Sigmoid colon (tissue), 7 donors: ENCODE data around the gene FIP1L1. TPM values are rescaled to one million over a fixed set of nuclear protein-coding genes. Genes with fewer than 3 reads are reported as not detected.
"Not testable (repeated sequence)": the region's sequence is repeated elsewhere in the genome, so short reads cannot be mapped to it uniquely, and the experiment has no call there.

ENCODE experiments used
- DNase-seq: peaks from one replicate; pipeline ENCODE4 v3.0.0-alpha.2; 2019
- H3K27ac ChIP-seq, 4 donors: fragments of 200-600 bp; sonication (generic); one replicate each; pipeline ENCODE4 v1.5.1; 2016 to 2019; ENCODE audit warnings: mild to moderate bottlenecking in 1 of 4
- H3K27me3 ChIP-seq, 3 donors: fragments of 200-600 bp; sonication (generic); one replicate each; pipeline ENCODE4 v1.5.1; 2019; ENCODE audit warnings: mild to moderate bottlenecking in 1 of 3
- H3K36me3 ChIP-seq, 4 donors: fragments of 200-600 bp; sonication (generic); one replicate each; pipeline ENCODE4 v1.5.1; 2016 to 2019
- H3K4me1 ChIP-seq, 4 donors: fragments of 200-600 bp; sonication (generic); one replicate each; pipeline ENCODE4 v1.5.1; 2017 to 2019
- H3K4me3 ChIP-seq, 4 donors: fragments of 200-600 bp; sonication (generic); one replicate each; pipeline ENCODE4 v1.5.1; 2017 to 2019; ENCODE audit warnings: mild to moderate bottlenecking in 2 of 4, moderate library complexity in 1 of 4
- H3K9me3 ChIP-seq, 4 donors: fragments of 200-600 bp in 3 of 4; sonication (generic) in 3 of 4; one replicate each; pipeline versions ENCODE4 v1.5.1 to v1.6.1; 2013 to 2019
- EP300 ChIP-seq, 4 donors: sonication (generic); formaldehyde crosslinking; IDR thresholded peaks; one replicate each; pipeline ENCODE4 v1.6.1; 2017; ENCODE audit warnings: antibody characterized with exemption in 4 of 4
- POLR2A ChIP-seq, 2 donors: fragments of 450-650 bp; IDR thresholded peaks; one replicate each; pipeline ENCODE4 v1.6.1; 2016; ENCODE audit warnings: antibody characterized with exemption in 2 of 2, mild to moderate bottlenecking in 2 of 2, moderate library complexity in 2 of 2
- POLR2AphosphoS5 ChIP-seq, 4 donors: sonication (generic); formaldehyde crosslinking; IDR thresholded peaks; one replicate each; pipeline ENCODE4 v1.6.1; 2017; ENCODE audit warnings: antibody characterized with exemption in 4 of 4
- WGBS, 2 donors: extraction: QIAGEN DNeasy Blood & Tissue Kit; methylation state at CpG; one replicate each; pipeline ENCODE4 v1.1.7; 2013; 5-methylcytosine and 5-hydroxymethylcytosine counted together
- intact Hi-C: fragments of 100-400 bp; cut with DNase I; formaldehyde crosslinking; loops from one replicate; pipeline ENCODE4 v1.15.1; 2023
- polyA plus RNA-seq, 3 donors: library from polyadenylated mRNA; stranded (reverse); fragments of 200-250 nt; gene quantifications; one replicate each; pipeline ENCODE4 v1.2.3, GENCODE V29; 2013
- total RNA-seq, 4 donors: library from RNA; depleted of rRNA; stranded (reverse); fragments of >200 nt; gene quantifications; one replicate each; pipeline ENCODE4 v1.1.0, GENCODE V29; 2016
- TF ChIP-seq, protein P1 (sequence below), 4 experiments: fragments of 450-650 bp in 3 of 4; fragments of 200-600 bp in 1 of 4; IDR thresholded peaks; one replicate each; pipeline ENCODE4 v1.5.1; 2016 to 2019; ENCODE audit warnings: antibody characterized with exemption in 4 of 4, mild to moderate bottlenecking in 3 of 4, moderate library complexity in 2 of 4
- donor health status: healthy with polysubstance abuse.
- donor health status: Bipolar disorder and iron deficiency.
- donor health status: healthy.

Gene FIP1L1
- total and polyA plus RNA-seq, 7 donors, result 19.7 to 47.7 (median 33.7) TPM

DNA sequence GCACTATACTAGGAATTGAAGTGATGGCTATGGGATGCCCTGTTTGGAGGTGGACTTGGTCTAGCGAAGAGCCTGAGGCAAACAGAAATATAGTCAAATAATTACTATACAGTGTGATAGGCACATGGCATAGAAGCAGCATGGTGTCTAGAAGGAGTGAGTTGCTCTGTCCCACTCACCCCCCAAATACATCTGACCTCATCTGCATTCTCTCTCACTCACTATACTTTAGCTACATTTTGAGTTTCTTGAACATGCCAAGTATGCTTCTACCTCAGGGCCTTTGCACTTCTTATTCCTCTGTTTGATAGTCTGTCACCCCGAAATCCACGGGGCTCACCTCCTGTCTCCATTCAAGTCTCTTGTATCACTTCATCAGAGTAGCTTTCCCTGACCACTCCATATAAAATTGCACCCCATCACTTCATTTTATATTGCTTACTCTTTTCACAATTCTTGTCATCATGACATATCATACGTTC is 2.6 kb upstream of the FIP1L1 start:
- H3K36me3 ChIP-seq, result no peaks in the 10 kb centered on the region
- H3K9me3 ChIP-seq, result no peaks in the 10 kb centered on the region
- peaks cover 0 to 19% (median 14%) of the 10 kb centered on the region in 4 donors for H3K4me1 ChIP-seq
- DNase-seq, result no peak
- TF ChIP-seq, protein P1, sequence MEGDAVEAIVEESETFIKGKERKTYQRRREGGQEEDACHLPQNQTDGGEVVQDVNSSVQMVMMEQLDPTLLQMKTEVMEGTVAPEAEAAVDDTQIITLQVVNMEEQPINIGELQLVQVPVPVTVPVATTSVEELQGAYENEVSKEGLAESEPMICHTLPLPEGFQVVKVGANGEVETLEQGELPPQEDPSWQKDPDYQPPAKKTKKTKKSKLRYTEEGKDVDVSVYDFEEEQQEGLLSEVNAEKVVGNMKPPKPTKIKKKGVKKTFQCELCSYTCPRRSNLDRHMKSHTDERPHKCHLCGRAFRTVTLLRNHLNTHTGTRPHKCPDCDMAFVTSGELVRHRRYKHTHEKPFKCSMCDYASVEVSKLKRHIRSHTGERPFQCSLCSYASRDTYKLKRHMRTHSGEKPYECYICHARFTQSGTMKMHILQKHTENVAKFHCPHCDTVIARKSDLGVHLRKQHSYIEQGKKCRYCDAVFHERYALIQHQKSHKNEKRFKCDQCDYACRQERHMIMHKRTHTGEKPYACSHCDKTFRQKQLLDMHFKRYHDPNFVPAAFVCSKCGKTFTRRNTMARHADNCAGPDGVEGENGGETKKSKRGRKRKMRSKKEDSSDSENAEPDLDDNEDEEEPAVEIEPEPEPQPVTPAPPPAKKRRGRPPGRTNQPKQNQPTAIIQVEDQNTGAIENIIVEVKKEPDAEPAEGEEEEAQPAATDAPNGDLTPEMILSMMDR (IDR thresholded peaks at IDR 0.05), result no peak
- no peak for TF ChIP-seq EP300 (IDR thresholded peaks at IDR 0.05)
- TF ChIP-seq POLR2AphosphoS5 (IDR thresholded peaks at IDR 0.05), result no peak
- TF ChIP-seq POLR2A (IDR thresholded peaks at IDR 0.05), result no peak
- peaks cover 0 to 13% (median 6%) of the 10 kb centered on the region in 3 donors for H3K27me3 ChIP-seq
- WGBS, 2 donors, result 71 to 87% methylated on average over 4 of the region's 4 CpGs
- intact Hi-C loops, result loop anchor here (5.0 kb wide), 3 partner anchors 842 to 1533 kb away; partner anchors contain the start of gene DCUN1D4
- H3K27ac ChIP-seq, result no peak overlapping the region
- H3K4me3 ChIP-seq, result no peak overlapping the region

DNA sequence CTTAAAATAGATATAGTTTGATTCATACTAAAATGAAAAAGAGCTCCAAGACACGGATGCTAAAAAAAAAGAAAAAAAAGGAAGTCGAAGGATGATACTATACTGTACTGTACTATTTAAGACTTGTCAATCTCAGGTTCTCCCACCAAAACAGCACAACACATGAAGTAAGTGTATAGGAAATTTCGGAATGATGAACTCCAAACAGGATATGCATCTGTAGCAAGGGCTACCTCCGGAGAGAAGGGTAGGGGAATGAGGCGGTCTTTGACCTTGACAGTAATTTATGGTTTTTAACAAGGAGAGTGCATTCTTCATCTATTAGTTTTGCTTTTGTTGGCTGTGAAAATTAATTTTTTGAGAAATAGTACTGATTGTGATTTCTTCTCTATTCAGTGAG is 541 bp upstream of the FIP1L1 start:
- TF ChIP-seq, protein P1 (IDR thresholded peaks at IDR 0.05), result no peak
- TF ChIP-seq POLR2AphosphoS5 (IDR thresholded peaks at IDR 0.05) (no peak), POLR2A (IDR thresholded peaks at IDR 0.05) (no peak), EP300 (IDR thresholded peaks at IDR 0.05) (no peak)
- peak overlapping the region; percentile 84 to 90 (median 88) for H3K27ac ChIP-seq
- peaks cover 0 to 1% (median 0%) of the 10 kb centered on the region in 4 donors for H3K36me3 ChIP-seq
- peaks cover 0 to 26% (median 16%) of the 10 kb centered on the region in 4 donors for H3K4me1 ChIP-seq
- intact Hi-C loops, result loop anchor here (1.0 to 5.0 kb wide), 4 partner anchors 11 to 1535 kb away; partner anchors contain the start of genes DCUN1D4 and SCFD2
- H3K27me3 ChIP-seq, result no peaks in the 10 kb centered on the region
- peak overlapping the region; percentile 81 to 94 (median 88) for H3K4me3 ChIP-seq
- 46 to 61% methylated on average over 5 of the region's 5 CpGs for WGBS, 2 donors
- no peak for DNase-seq
- H3K9me3 ChIP-seq, result no peaks in the 10 kb centered on the region

DNA sequence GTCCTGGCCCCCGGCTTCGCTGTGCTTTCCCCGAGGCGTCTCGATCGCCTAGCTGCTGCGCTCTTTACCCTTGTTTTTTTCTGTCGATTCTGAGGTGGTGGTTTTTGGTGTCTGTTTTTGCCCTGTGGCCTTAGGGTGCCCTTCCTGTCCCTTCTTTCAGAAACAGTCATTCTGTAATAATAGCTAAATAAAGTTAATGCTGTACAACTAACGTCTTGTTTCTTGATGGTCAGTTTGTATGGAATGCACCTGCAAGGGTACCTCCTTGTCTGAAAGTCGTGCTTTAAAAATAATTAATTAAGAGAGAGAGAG is 686 bp downstream of the FIP1L1 start:
- Histone ChIP-seq H3K4me3 (peak overlapping the region; percentile 81 to 94 (median 88)), H3K36me3 (peaks cover 0 to 12% (median 0%) of the 10 kb centered on the region in 4 donors), H3K27ac (peak overlapping the region; percentile 84 to 90 (median 88)), H3K27me3 (no peaks in the 10 kb centered on the region), H3K4me1 (peaks cover 0 to 26% (median 16%) of the 10 kb centered on the region in 4 donors), H3K9me3 (no peaks in the 10 kb centered on the region)
- intact Hi-C loops, result loop anchor here (5.0 kb wide), 3 partner anchors 839 to 1536 kb away; partner anchors contain the start of gene DCUN1D4
- no peak for TF ChIP-seq POLR2AphosphoS5 (IDR thresholded peaks at IDR 0.05)
- no peak for TF ChIP-seq POLR2A (IDR thresholded peaks at IDR 0.05)
- no peak for DNase-seq
- 0% methylated on average over 10 of the region's 10 CpGs for WGBS, 2 donors

DNA sequence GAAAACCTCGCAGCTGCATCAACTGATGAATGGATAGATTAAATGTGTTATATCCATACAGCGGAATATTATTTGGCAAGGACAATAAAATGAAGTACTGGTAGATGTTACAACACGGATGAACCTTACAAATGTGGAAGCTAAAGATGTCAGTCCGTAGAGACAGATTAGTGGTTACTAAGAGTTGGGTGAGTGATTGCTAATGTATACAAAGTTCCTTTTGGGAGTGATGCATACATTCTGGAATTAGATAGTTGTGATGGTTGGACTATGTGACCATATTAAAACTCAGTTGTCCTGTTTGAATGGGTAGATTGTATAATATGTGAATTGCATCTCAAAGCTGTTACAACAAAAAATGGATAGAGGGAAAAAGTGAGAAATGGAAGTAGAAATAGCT is 2.8 kb downstream of the FIP1L1 start:
- H3K4me3 ChIP-seq, result no peak overlapping the region
- peaks cover 0 to 33% (median 4%) of the 10 kb centered on the region in 4 donors for H3K36me3 ChIP-seq
- 91 to 94% methylated on average over 4 of the region's 4 CpGs for WGBS, 2 donors
- TF ChIP-seq POLR2AphosphoS5 (IDR thresholded peaks at IDR 0.05), result no peak
- TF ChIP-seq, protein P1 (IDR thresholded peaks at IDR 0.05), result no peak
- no peak for TF ChIP-seq POLR2A (IDR thresholded peaks at IDR 0.05)
- TF ChIP-seq EP300 (IDR thresholded peaks at IDR 0.05), result no peak
- no peaks in the 10 kb centered on the region for H3K9me3 ChIP-seq
- H3K4me1 ChIP-seq, result peaks cover 0 to 26% (median 16%) of the 10 kb centered on the region in 4 donors
- H3K27me3 ChIP-seq, result no peaks in the 10 kb centered on the region
- intact Hi-C loops, result no loop called here
- no peak overlapping the region for H3K27ac ChIP-seq
- DNase-seq, result no peak

DNA sequence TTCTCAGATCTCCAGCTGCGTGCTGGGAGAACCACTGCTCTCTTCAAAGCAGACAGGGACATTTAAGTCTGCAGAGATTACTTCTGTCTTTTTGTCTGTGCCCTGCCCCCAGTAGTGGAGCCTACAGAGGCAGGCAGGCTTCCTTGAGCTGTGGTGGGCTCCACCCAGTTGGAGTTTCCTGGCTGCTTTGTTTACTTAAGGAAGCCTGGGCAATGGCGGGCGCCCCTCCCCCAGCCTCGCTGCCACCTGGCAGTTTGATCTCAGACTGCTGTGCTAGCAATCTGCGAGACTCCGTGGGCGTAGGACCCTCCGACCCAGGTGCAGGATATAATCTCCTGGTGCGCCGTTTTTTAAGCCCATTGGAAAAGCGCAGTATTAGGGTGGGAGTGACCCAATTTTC is 32.0 kb downstream of the FIP1L1 start:
- H3K9me3 ChIP-seq, DNase-seq, H3K27ac ChIP-seq, H3K4me1 ChIP-seq, H3K36me3 ChIP-seq, intact Hi-C loops, H3K27me3 ChIP-seq, H3K4me3 ChIP-seq: not testable (repeated sequence)
- WGBS, 2 donors, result 95% methylated on average over 11 of the region's 11 CpGs

DNA sequence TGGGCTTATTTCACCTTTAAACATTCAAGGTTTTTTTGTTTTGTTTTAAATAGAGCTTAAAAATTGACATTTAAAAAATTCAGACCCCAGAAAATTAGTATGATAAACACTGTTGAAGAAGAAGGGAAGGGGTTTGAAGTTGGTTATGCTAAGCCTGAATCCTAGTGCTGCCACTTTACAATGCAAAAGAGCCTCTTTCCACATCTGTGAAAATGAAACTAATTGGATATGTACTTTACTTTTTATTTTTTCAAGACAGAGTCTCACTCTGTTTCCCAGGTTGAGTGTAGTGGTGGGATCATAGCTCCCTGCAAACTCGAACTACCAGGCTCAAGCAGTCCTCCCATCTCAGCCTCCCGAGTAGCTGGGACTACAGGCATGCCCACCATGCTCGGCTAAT is 41.8 kb downstream of the FIP1L1 start:
- intact Hi-C loops, result no loop called here
- Histone ChIP-seq H3K4me3 (no peak overlapping the region), H3K4me1 (no peaks in the 10 kb centered on the region), H3K36me3 (peaks cover 0 to 3% (median 0%) of the 10 kb centered on the region in 4 donors), H3K27ac (no peak overlapping the region), H3K27me3 (no peaks in the 10 kb centered on the region), H3K9me3 (no peaks in the 10 kb centered on the region)
- 94 to 99% methylated on average over 3 of the region's 3 CpGs for WGBS, 2 donors
- no peak for TF ChIP-seq EP300 (IDR thresholded peaks at IDR 0.05)
- no peak for TF ChIP-seq POLR2AphosphoS5 (IDR thresholded peaks at IDR 0.05)
- TF ChIP-seq POLR2A (IDR thresholded peaks at IDR 0.05), result no peak
- TF ChIP-seq, protein P1 (IDR thresholded peaks at IDR 0.05), result no peak
- no peak for DNase-seq
